CD4-positive, alpha-beta T cell treated with Interleukin-17A for 1 hour (primary cell): ENCODE measurements around the gene PALM2AKAP2.
"Not testable (repeated sequence)": the region's sequence is repeated elsewhere in the genome, so short reads cannot be mapped to it uniquely, and the experiment has no call there.

Source experiments
- DNase-seq: peaks from one replicate; pipeline ENCODE4 v3.0.0-alpha.2; 2020

PALM2AKAP2 gene

GRCh38 chr9:109811876-109812275, 31.9 kb downstream of the PALM2AKAP2 start:
- no peak for DNase-seq

GRCh38 chr9:109812331-109812730, 32.3 kb downstream of the PALM2AKAP2 start:
- no peak for DNase-seq

GRCh38 chr9:109812818-109813281, 32.9 kb downstream of the PALM2AKAP2 start:
- no peak for DNase-seq

- DNase-seq, result no peak
Observed at GRCh38 chr9:109813303-109813702, 33.3 kb downstream of the PALM2AKAP2 start.

GRCh38 chr9:109813829-109814228, 33.8 kb downstream of the PALM2AKAP2 start:
- DNase-seq, result no peak

- no peak for DNase-seq
Observed at GRCh38 chr9:109815366-109815947, 35.5 kb downstream of the PALM2AKAP2 start.

GRCh38 chr9:109816490-109816889, 36.5 kb downstream of the PALM2AKAP2 start:
- no peak for DNase-seq

- no peak for DNase-seq
Observed at GRCh38 chr9:109817146-109817845, 37.3 kb downstream of the PALM2AKAP2 start.

- peak; percentile 29 for DNase-seq
Observed at GRCh38 chr9:109817846-109818472, 38.0 kb downstream of the PALM2AKAP2 start.

- no peak for DNase-seq
Observed at GRCh38 chr9:109821711-109822110, 41.7 kb downstream of the PALM2AKAP2 start.

GRCh38 chr9:109825383-109825782, 45.4 kb downstream of the PALM2AKAP2 start:
- not testable (repeated sequence) for DNase-seq

GRCh38 chr9:109826559-109826958, 46.6 kb downstream of the PALM2AKAP2 start:
- no peak for DNase-seq

- DNase-seq, result no peak
Observed at GRCh38 chr9:109828254-109828653, 48.3 kb downstream of the PALM2AKAP2 start.
